Epidermal melanocyte (primary cell): Measurements from ENCODE around the gene PVR.
"Not testable (repeated sequence)": the region's sequence is repeated elsewhere in the genome, so short reads cannot be mapped to it uniquely, and the experiment has no call there.

Source experiments
- DNase-seq: peaks from one replicate; pipeline ENCODE4 v3.0.0; 2011; ENCODE audit warnings: low spot score; ENCODE audit not compliant: insufficient read length

The PVR gene

GRCh38 chr19:44618640-44619357 is 24.9 kb upstream of the PVR start:
- DNase-seq = no peak

- no peak for DNase-seq
These were observed 23.0 kb upstream of the PVR start for GRCh38 chr19:44620667-44621066.

DNA sequence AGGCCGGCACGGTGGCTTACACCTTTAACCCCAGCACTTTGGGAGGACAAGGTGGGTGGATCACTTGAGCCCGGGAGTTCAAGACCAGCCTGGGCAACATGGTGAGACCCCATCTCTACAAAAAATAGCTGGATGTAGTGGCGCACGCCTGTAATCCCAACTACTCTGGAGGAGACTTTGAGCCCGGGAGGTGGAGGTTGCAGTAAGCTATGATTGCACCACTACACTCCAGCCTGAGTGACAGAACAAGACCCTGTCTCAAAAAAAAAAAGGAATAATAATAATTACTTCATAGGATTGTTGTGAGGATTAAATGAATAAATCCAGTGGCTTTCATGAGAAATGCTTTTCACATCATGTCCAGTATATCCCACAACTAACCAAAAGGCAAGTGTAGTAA is 22.3 kb upstream of the PVR start:
- DNase-seq = no peak

DNA sequence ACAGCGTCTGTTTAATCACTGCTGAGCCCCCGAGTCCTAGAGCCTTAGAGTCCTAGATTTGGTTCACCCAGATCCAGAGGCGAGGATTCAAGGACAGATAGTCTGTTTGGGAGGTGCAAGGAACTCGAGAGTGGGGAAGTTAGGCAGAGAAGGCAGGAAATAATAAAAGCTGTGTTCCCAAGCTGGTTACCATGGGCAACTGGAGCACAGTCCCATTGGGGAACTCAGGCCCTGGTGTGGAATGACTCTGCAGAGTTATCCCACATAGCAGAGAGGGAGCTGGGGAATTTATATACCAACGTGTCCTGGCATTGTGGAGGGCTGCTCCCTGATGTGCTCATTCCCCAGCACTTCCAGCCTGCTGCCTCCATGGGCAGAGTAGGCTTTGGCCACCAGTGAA is 20.6 kb upstream of the PVR start:
- DNase-seq = no peak

DNA sequence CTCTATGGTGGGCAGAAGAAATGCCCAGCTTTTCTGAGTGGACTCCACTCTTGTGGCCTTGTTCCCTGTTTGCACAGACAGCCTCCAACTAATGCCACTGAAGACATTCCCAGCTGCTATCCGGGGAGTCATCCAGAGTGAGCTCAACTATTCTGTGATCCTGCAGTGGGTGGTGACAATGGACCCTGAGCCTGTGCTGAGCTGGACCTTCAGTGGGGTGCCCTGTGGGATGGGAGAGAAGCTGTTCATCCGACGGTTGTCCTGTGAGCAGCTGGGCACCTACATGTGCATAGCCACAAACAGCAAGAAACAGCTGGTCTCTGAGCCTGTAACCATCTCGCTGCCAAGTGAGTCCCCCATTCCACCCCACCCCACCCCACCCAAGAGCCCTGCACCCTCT is 20.1 kb upstream of the PVR start:
- DNase-seq = no peak

- no peak for DNase-seq
These were observed 18.8 kb upstream of the PVR start for GRCh38 chr19:44624840-44625354.

DNA sequence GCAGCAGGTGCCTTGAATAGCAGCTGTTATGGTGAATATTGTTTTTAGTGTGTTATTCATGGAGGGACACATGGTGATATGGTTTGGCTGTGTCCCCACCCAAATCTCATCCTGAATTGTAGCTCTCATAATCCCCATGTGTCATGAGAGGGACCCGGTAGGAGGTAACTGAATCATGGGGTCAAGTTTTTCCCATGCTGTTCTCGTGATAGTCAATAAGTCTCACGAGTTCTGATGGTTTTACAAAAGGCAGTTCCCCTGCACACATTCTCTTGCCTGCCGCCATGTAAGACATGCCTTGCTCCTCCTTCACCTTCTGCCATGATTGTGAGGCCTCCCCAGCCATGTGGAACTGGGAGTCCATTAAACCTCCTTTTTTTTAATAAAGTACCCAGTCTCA is 18.1 kb upstream of the PVR start:
- not testable (repeated sequence) for DNase-seq

DNA sequence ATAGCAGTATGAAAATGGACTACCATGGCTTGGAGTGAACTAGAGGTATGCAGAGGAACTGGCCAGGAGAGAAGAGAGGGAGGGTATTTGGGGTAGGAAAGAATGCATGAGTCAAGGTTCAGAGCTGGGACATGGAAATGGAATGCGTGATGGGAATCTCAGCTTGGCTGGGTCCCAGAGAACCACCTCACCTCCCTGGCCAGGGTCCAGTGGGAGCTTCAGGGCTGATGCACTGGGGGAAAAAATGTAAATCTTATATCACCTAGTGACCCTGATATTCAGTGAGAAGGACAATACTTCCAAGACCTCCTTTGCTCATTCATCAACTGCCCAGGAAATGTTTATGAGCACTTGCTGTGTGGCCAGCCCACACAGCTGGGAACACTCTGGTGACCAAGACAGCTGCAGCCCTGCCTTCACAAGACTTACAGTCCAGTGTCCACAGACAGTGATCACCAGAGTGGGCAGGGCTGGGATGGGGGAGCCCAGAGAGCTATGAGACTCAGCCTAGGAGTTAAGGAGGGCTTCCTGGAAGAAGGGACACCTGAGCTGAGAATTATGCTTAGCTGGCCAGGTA is 17.6 kb upstream of the PVR start:
- no peak for DNase-seq

- DNase-seq = no peak
These were observed 16.1 kb upstream of the PVR start for GRCh38 chr19:44627631-44628030.

DNA sequence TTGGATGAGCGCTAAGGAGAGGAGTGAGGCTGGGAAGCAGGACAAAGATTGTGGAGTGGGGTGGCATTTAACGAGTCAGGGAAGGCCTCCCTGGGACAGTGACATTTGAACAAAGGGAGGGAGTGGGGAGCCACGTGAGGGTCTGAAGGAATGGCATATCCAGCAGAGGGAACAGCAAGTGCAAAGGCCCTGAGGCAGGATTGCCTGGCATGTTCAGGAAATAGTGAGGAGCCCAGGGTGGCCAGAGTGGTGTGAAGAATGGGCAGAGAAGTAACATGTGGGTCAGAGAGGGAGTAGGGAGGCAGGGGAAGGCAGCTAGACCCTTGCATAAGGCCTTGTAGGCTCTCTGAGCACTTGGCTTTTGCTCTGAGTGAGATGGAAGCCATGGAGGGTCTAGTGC is 14.9 kb upstream of the PVR start:
- no peak for DNase-seq

- DNase-seq = not testable (repeated sequence)
These were observed 12.1 kb upstream of the PVR start for GRCh38 chr19:44631611-44632010.

- not testable (repeated sequence) for DNase-seq
These were observed 9.7 kb upstream of the PVR start for GRCh38 chr19:44634058-44634457.

GRCh38 chr19:44634785-44635184 is 8.9 kb upstream of the PVR start:
- no peak for DNase-seq

DNA sequence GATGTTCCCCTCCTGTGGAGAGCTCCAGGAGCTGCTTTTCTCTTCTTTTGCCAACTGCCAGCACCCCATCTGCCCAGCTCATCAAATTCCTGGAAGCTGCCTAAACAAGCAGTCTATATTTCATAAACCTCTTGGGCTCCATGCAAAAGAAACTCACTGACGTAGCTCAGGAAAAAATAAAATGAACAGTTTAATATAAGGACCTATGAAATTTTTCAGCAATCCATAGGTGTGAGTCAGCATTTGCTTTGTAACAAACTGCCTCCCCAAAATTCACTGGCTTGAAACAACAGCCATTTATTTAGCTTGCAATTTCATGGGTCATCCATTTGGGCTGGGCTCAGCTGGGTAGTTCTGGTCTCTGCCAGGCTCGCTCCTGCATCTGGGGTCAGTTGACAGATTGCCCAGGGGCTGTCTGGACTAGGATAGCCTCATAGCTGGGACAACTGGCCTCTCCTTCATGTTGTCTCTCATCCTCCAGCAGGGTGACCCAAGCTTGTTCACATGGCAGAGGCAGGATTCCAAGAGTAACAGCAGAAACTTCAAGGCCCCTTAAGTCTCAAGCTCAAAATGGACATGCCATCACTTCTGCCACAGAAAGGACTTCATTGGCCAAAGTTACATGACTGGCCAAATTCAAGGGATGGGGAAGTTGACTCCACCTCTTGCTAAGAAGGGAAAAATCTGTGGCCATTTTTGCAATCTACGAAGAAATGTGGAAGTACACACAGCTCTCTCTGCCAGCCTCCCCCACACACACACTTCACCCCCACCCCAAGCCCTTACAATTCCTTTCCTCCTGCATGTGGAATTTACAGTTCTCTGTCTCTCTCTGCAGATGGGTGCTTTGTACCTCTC is 7.9 kb upstream of the PVR start:
- no peak for DNase-seq

GRCh38 chr19:44636439-44637389 is 7.0 kb upstream of the PVR start:
- DNase-seq = no peak

DNA sequence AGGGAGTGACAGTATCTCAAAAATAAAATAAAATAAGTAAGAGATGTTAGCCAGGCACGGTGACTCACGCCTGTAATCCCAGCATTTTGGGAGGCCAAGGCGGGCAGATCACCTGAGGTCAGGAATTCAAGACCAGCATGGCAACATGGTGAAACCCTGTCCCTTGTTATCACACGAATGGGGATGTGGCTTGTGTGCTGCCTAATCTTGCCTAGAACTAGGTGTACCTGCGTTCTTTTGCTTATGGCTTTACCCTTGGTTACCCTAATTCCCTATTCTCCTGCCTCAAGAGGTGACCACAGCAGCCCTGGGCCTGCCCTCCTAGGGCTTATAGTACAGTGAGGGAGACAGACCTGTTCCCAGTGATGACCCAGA is 6.3 kb upstream of the PVR start:
- DNase-seq = no peak

- no peak for DNase-seq
These were observed 3.2 kb upstream of the PVR start for GRCh38 chr19:44640518-44640917.

- DNase-seq = no peak
These were observed 2.0 kb upstream of the PVR start for GRCh38 chr19:44641501-44642265.

DNA sequence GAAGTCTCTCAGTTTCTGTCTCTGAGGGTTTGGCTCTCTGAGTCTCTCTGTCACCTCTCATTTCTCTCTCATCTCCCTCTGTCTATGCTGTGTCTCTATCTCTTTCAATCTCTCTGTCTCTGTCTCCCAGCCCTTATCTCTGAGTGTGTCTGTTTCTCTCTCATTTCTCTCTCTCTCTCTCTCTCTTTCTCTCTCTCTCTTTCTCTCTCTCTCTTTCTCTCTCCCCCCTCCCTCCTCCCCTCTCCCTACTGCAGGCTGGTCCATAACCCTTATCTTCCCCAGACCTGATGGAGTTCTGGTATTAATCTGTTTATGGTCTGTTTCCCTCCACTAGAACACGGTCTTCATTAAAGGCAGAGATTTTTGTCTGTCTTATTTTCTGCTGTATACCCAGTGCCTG is 1.3 kb upstream of the PVR start:
- DNase-seq = no peak

DNA sequence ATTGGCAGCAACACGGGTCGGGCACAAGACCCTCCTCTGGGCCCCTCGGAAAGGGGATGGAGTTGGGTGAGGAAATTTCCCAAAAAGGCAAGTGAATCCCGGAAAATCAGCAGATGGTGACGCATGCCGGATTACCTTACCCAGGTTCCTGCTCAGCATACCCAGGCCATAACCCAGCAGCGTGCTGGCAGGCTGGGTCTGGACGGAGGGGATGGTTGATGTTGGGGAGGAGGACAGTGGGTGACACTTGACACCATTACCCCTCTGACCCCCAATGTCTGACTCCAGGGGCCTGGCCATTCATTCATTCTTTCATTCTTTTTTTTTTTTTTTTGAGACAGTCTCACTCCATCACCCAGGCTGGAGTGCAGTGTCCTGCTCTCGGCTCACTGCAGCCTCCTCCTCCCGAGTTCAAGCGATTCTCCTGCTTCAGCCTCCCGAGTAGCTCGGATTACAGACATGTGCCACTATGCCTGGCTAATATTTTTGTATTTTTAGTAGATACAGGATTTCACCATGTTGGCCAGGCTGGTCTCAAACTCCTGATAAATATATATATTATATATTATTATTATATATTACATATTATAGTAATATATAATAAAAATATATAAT is 799 bp downstream of the PVR start:
- DNase-seq = no peak
